Immature natural killer cell (primary cell): ENCODE measurements around the gene GSDMA. TPM values are rescaled to one million over a fixed set of nuclear protein-coding genes. Genes with fewer than 3 reads are reported as not detected.
"Not testable (repeated sequence)": the region's sequence is repeated elsewhere in the genome, so short reads cannot be mapped to it uniquely, and the experiment has no call there.

Source experiments
- DNase-seq, 3 donors: peaks; one replicate each; pipeline ENCODE4 v3.0.0; 2022; ENCODE audit warnings: mixed read lengths in 1 of 3
- H3K27ac Mint-ChIP-seq, 6 donors: one replicate each; pipeline ENCODE4 v1.8.0; 2020; ENCODE audit warnings: mixed read lengths in 6 of 6, mild to moderate bottlenecking in 5 of 6, inconsistent platforms in 4 of 6, moderate library complexity in 3 of 6
- H3K27me3 Mint-ChIP-seq, 3 donors: one replicate each; pipeline ENCODE4 v1.8.0; 2020 to 2021; ENCODE audit warnings: low read depth in 3 of 3, mild to moderate bottlenecking in 3 of 3, mixed read lengths in 3 of 3, moderate library complexity in 3 of 3, inconsistent platforms in 1 of 3
- H3K36me3 Mint-ChIP-seq, 3 donors: one replicate each; pipeline ENCODE4 v1.8.0; 2020; ENCODE audit warnings: mixed read lengths in 3 of 3, inconsistent platforms in 2 of 3, mild to moderate bottlenecking in 2 of 3
- H3K4me1 Mint-ChIP-seq, 2 donors: one replicate each; pipeline ENCODE4 v1.8.0; 2020; ENCODE audit warnings: inconsistent platforms in 2 of 2, mild to moderate bottlenecking in 2 of 2, mixed read lengths in 2 of 2, moderate library complexity in 1 of 2
- H3K4me3 Mint-ChIP-seq, 5 donors: one replicate each; pipeline ENCODE4 v1.8.0; 2020; ENCODE audit warnings: mild to moderate bottlenecking in 5 of 5, mixed read lengths in 5 of 5, inconsistent platforms in 3 of 5, moderate library complexity in 3 of 5
- H3K9me3 Mint-ChIP-seq, 6 donors: one replicate each; pipeline ENCODE4 v1.8.0; 2020; ENCODE audit warnings: mild to moderate bottlenecking in 6 of 6, mixed read lengths in 6 of 6, inconsistent platforms in 4 of 6, moderate library complexity in 3 of 6
- polyA plus RNA-seq, 3 donors: library from polyadenylated mRNA; unstranded; fragments of 300-500 nt; fragmentation: Illumina TruSeq; gene quantifications; one replicate each; pipeline ENCODE4 v1.2.3, GENCODE V29; 2021

The GSDMA gene
- polyA plus RNA-seq, 3 donors from 2014 or later: 2.3 TPM; not detected in 2

DNA sequence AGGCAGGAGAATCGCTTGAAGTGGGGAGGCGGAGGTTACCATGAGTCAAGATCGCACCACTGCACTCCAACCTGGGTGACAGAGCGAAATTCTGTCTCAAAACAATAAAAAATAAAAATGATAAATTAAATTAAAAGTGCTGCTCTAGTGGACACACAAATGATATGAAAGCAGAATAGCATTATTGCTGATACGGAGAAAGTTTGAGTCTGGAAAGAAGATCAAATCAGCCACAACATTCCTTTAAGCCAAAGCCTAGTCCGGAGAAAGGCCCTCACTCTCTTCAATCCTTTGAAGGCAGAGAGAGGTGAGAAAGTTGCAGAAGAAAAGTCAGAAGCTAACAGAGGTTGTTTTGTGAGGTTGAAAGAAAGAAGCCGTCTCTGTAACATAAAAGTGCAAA, 37.4 kb downstream of the GSDMA start:
- no peak overlapping the region for H3K27ac Mint-ChIP-seq
- DNase-seq: no peak
- H3K36me3 Mint-ChIP-seq: peaks cover 5 to 22% (median 10%) of the 10 kb centered on the region in 3 donors
- H3K27me3 Mint-ChIP-seq: peaks cover 0 to 3% (median 3%) of the 10 kb centered on the region in 3 donors
- H3K4me1 Mint-ChIP-seq: no peaks in the 10 kb centered on the region
- H3K9me3 Mint-ChIP-seq: peaks cover 0 to 2% (median 0%) of the 10 kb centered on the region in 6 donors
- no peak overlapping the region for H3K4me3 Mint-ChIP-seq

GRCh38 chr17:40001335-40001734, 38.5 kb downstream of the GSDMA start:
- not testable (repeated sequence) for H3K27ac Mint-ChIP-seq, H3K9me3 Mint-ChIP-seq, H3K27me3 Mint-ChIP-seq, H3K4me3 Mint-ChIP-seq, DNase-seq, H3K4me1 Mint-ChIP-seq
- H3K36me3 Mint-ChIP-seq: peaks cover 0 to 13% (median 5%) of the 10 kb centered on the region in 3 donors

- Mint-ChIP-seq H3K4me1 (no peaks in the 10 kb centered on the region), H3K36me3 (no peaks in the 10 kb centered on the region), H3K27me3 (peaks cover 2 to 4% (median 2%) of the 10 kb centered on the region in 3 donors), H3K27ac (no peak overlapping the region), H3K4me3 (no peak overlapping the region), H3K9me3 (no peaks in the 10 kb centered on the region)
- DNase-seq: no peak
Measured at GRCh38 chr17:40004072-40004471, 41.3 kb downstream of the GSDMA start.

GRCh38 chr17:40004712-40005111, 41.9 kb downstream of the GSDMA start:
- Mint-ChIP-seq H3K27me3 (peaks cover 2 to 4% (median 2%) of the 10 kb centered on the region in 3 donors), H3K36me3 (no peaks in the 10 kb centered on the region), H3K4me1 (no peaks in the 10 kb centered on the region), H3K9me3 (no peaks in the 10 kb centered on the region), H3K27ac (no peak overlapping the region), H3K4me3 (no peak overlapping the region)
- DNase-seq: no peak

- no peak overlapping the region for H3K4me3 Mint-ChIP-seq
- no peaks in the 10 kb centered on the region for H3K36me3 Mint-ChIP-seq
- no peak overlapping the region for H3K27ac Mint-ChIP-seq
Measured at GRCh38 chr17:40005520-40005919, 42.7 kb downstream of the GSDMA start.

DNA sequence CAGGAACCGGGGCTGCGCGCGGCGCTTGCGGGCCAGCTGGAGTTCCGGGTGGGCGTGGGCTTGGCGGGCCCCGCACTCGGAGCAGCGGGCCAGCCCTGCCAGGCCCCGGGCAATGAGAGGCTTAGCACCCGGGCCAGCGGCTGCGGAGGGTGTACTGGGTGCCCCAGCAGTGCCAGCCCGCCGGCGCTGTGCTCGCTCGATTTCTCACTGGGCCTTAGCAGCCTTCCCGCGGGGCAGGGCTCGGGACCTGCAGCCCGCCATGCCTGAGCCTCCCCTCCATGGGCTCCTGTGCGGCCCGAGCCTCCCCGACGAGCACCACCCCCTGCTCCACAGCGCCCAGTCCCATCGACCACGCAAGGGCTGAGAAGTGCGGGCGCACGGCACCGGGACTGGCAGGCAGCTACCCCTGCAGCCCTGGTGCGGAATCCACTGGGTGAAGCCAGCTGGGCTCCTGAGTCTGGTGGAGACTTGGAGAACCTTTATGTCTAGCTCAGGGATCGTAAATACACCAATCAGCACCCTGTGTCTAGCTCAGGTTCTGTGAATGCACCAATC, 48.2 kb downstream of the GSDMA start:
- DNase-seq, H3K27ac Mint-ChIP-seq, H3K9me3 Mint-ChIP-seq, H3K36me3 Mint-ChIP-seq, H3K4me3 Mint-ChIP-seq, H3K27me3 Mint-ChIP-seq: not testable (repeated sequence)
- peaks cover 7 to 12% of the 10 kb centered on the region in 2 donors for H3K4me1 Mint-ChIP-seq

More at GRCh38 chr17:40005520-40005919, 42.7 kb downstream of the GSDMA start:
- Mint-ChIP-seq H3K4me1 (no peaks in the 10 kb centered on the region), H3K27me3 (peaks cover 2 to 4% (median 2%) of the 10 kb centered on the region in 3 donors), H3K9me3 (no peaks in the 10 kb centered on the region)
- no peak for DNase-seq

DNA sequence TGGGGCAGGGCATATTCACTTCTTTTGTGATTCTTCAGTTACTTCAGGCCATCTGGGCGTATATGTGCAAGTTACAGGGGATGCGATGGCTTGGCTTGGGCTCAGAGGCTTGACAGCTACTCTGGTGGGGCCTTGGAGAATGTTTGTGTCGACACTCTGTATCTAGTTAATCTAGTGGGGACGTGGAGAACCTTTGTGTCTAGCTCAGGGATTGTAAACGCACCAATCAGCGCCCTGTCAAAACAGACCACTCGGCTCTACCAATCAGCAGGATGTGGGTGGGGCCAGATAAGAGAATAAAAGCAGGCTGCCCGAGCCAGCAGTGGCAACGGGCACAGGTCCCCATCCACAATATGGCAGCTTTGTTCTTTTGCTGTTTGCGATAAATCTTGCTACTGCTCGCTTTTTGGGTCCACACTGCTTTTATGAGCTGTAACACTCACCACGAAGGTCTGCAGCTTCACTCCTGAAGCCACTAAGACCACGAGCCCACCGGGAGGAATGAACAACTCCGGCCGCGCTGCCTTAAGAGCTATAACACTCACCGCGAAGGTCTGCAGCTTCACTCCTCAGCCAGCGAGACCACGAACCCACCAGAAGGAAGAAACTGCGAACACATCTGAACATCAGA, 49.3 kb downstream of the GSDMA start:
- Mint-ChIP-seq H3K4me1 (peaks cover 7 to 12% of the 10 kb centered on the region in 2 donors), H3K4me3 (peak overlapping the region in 1 of 5 donors; percentile 42), H3K27ac (peak overlapping the region in 1 of 6 donors; percentile 8)
- H3K9me3 Mint-ChIP-seq, H3K27me3 Mint-ChIP-seq, DNase-seq, H3K36me3 Mint-ChIP-seq: not testable (repeated sequence)

- peaks cover 12 to 18% of the 10 kb centered on the region in 2 donors for H3K4me1 Mint-ChIP-seq
- no peak overlapping the region for H3K27ac Mint-ChIP-seq
- H3K4me3 Mint-ChIP-seq: no peak overlapping the region
- no peaks in the 10 kb centered on the region for H3K9me3 Mint-ChIP-seq
- H3K27me3 Mint-ChIP-seq: peaks cover 0 to 3% (median 0%) of the 10 kb centered on the region in 3 donors
- H3K36me3 Mint-ChIP-seq: peaks cover 0 to 5% (median 4%) of the 10 kb centered on the region in 3 donors
- DNase-seq: no peak
Measured at GRCh38 chr17:40014375-40014980, 51.7 kb downstream of the GSDMA start.

GRCh38 chr17:40015005-40015997, 52.5 kb downstream of the GSDMA start, which contains the start of gene CSF3:
CSF3 (plus strand) TSS chr17:40015440; CDS start chr17:40015475, 35 bp downstream.
- H3K4me1 Mint-ChIP-seq: peaks cover 12 to 18% of the 10 kb centered on the region in 2 donors
- DNase-seq: no peak
- H3K36me3 Mint-ChIP-seq: peaks cover 0 to 10% (median 4%) of the 10 kb centered on the region in 3 donors
- peaks cover 0 to 3% (median 0%) of the 10 kb centered on the region in 3 donors for H3K27me3 Mint-ChIP-seq
- H3K4me3 Mint-ChIP-seq: no peak within 1 kb of the TSS
- peak within 1 kb of the TSS in 1 of 6 donors; percentile 52 for H3K27ac Mint-ChIP-seq
- H3K9me3 Mint-ChIP-seq: no peaks in the 10 kb centered on the region

DNA sequence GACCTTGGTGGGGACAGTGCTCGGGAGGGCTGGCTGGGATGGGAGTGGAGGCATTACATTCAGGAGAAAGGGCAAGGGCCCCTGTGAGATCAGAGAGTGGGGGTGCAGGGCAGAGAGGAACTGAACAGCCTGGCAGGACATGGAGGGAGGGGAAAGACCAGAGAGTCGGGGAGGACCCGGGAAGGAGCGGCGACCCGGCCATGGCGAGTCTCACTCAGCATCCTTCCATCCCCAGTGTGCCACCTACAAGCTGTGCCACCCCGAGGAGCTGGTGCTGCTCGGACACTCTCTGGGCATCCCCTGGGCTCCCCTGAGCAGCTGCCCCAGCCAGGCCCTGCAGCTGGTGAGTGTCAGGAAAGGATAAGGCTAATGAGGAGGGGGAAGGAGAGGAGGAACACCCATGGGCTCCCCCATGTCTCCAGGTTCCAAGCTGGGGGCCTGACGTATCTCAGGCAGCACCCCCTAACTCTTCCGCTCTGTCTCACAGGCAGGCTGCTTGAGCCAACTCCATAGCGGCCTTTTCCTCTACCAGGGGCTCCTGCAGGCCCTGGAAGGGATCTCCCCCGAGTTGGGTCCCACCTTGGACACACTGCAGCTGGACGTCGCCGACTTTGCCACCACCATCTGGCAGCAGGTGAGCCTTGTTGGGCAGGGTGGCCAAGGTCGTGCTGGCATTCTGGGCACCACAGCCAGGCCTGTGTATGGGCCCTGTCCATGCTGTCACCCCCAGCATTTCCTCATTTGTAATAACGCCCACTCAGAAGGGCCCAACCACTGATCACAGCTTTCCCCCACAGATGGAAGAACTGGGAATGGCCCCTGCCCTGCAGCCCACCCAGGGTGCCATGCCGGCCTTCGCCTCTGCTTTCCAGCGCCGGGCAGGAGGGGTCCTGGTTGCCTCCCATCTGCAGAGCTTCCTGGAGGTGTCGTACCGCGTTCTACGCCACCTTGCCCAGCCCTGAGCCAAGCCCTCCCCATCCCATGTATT, 53.5 kb downstream of the GSDMA start:
- Mint-ChIP-seq H3K27me3 (peaks cover 0 to 3% (median 0%) of the 10 kb centered on the region in 3 donors), H3K4me3 (no peak overlapping the region), H3K36me3 (peaks cover 0 to 16% (median 7%) of the 10 kb centered on the region in 3 donors), H3K9me3 (no peaks in the 10 kb centered on the region), H3K4me1 (peaks cover 12 to 18% of the 10 kb centered on the region in 2 donors), H3K27ac (peak overlapping the region in 1 of 6 donors; percentile 52)
- no peak for DNase-seq

GRCh38 chr17:40017422-40018080, 54.7 kb downstream of the GSDMA start:
- peaks cover 9 to 13% of the 10 kb centered on the region in 2 donors for H3K4me1 Mint-ChIP-seq
- no peaks in the 10 kb centered on the region for H3K9me3 Mint-ChIP-seq
- peaks cover 0 to 3% (median 0%) of the 10 kb centered on the region in 3 donors for H3K27me3 Mint-ChIP-seq
- no peak overlapping the region for H3K4me3 Mint-ChIP-seq
- H3K27ac Mint-ChIP-seq: no peak overlapping the region
- peaks cover 0 to 22% (median 9%) of the 10 kb centered on the region in 3 donors for H3K36me3 Mint-ChIP-seq
- no peak for DNase-seq
